ENCODE results near the gene SH3RF3.
"Not testable (repeated sequence)": the region's sequence is repeated elsewhere in the genome, so short reads cannot be mapped to it uniquely, and the experiment has no call there.

The SH3RF3 gene

GRCh38 chr2:109532728-109533076 is 403.7 kb downstream of the SH3RF3 start:
- DNase-seq = no peak

GRCh38 chr2:109533823-109534222 is 404.8 kb downstream of the SH3RF3 start:
- no peak for DNase-seq

- no peak for DNase-seq
These were observed 406.4 kb downstream of the SH3RF3 start for GRCh38 chr2:109535217-109535946.

- not testable (repeated sequence) for DNase-seq
These were observed 407.6 kb downstream of the SH3RF3 start for GRCh38 chr2:109536556-109536955.

- DNase-seq = no peak
These were observed 408.7 kb downstream of the SH3RF3 start for GRCh38 chr2:109537565-109538222.

- DNase-seq = no peak
These were observed 409.5 kb downstream of the SH3RF3 start for GRCh38 chr2:109538546-109538945.

- DNase-seq = no peak
These were observed 413.4 kb downstream of the SH3RF3 start for GRCh38 chr2:109542384-109542783.

- DNase-seq = no peak
These were observed 417.1 kb downstream of the SH3RF3 start for GRCh38 chr2:109545828-109546713.

GRCh38 chr2:109547280-109547679 is 418.3 kb downstream of the SH3RF3 start:
- no peak for DNase-seq

GRCh38 chr2:109549016-109549590 is 420.1 kb downstream of the SH3RF3 start:
- DNase-seq = no peak

All from NCI-H2081 treated with DMSO at 0.1 percent for 48 hours (cell line).